CD1c-positive myeloid dendritic cell (primary cell): ENCODE results near the gene UTP14A.
A peak's percentile ranks its signal among the peaks of the same experiment; 100 is the strongest.
"Not testable (repeated sequence)": the region's sequence is repeated elsewhere in the genome, so short reads cannot be mapped to it uniquely, and the experiment has no call there.

Experiments used
- DNase-seq: peaks from one replicate; pipeline ENCODE4 v3.0.0-alpha.2; 2016; ENCODE audit errors: extremely low spot score

UTP14A gene

DNA sequence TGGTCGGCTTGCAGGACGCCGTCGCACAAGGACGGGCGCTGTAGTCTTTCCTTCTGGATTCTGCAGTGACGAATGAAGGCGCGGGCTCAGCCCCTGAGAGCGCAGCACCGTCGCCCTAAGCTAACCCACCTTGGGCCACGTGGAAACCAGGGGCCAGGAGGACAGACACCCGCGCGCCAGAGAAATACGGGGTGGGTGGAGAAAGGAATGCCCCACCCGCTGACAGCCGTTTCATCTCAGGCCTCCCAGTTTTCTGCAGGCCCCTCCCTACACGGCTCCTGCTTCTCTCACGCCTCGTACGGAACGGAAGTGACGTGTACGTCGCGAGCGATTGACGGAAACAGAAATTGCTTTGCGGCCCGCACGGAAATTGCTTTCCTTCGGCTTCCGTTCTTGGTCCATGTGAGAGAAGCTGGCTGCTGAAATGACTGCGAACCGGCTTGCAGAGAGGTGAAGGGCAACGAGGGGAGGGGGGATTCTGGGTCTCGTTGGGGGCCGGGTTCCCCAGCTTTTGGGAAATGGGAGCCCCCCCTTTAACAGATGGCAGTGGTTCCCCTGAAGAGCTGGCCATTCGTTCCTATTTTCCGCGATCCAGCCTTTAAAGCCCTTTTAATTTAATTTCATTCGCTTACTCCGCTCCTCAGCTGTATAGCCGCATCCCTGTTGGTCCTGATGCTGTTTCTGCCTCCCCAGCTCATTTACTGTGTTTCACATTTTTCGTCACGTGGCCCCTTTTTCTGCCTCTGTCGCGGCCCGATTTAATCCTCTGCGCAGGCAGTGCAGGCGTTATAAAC is at the start of gene UTP14A:
TSS of gene UTP14A (plus strand) at position 378 of the 794 bp plus-strand sequence. CDS start at position 425, 47 bp downstream.
- DNase-seq = peak; percentile 92

- DNase-seq = not testable (repeated sequence)
Measured at GRCh38 chrX:129859134-129859533, 46.8 kb upstream of the UTP14A start.

DNA sequence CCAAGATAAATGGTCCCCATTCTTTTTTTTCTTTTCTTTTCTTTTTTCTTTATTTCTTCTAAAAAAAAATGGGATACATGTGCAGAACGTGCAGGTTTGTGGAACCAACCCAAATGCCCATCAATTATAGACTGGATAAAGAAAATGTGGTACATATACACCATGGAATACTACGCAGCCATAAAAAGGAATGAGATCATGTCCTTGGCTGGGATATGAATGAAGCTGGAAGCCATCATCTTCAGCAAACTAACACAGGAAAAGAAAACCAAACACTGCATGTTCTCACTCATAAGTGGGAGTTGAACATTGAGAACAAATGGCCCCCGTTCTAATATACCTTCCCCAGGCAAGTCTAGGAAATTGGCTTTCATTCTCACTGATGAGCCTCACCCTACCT is 39.6 kb upstream of the UTP14A start:
- not testable (repeated sequence) for DNase-seq

DNA sequence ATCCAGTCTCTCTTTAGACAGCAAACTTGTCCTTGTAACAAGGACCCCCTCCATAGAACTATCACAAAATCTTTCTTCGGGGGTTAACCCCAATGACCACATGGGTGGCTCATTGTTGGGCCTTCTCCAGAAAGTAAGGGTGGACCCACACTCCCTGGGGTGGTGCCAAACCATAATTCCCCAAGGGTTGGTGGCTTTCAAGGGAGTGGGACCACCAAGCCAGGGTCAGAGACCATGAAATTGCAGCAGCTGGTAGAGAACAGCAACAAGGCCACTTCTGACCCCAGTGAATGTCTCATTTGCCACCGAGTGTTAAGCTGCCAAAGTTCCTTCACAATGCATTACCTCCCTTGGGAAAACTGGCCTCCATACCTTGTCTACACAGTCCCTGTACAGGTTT is 33.4 kb upstream of the UTP14A start:
- no peak for DNase-seq

DNA sequence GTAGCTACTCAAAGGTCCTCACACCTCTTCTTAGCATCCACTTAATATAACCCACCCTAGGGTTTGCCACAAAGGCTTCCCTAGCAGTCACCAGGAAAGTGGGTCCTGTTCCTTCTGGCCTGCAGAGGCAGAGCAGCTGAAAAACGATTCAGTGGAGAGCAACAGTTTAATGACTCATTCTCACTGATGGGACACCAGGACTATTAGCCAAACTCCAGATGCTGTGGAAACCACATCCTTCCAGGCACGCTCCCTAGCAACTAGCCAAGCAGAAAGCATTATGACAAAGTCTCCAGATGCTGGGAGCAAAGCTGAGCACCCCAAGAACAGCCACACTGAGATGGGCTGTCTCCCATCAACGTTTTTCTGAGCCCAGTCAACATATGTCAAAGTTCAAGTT is 30.3 kb upstream of the UTP14A start:
- no peak for DNase-seq

- DNase-seq = no peak
Measured at GRCh38 chrX:129876771-129877305, 29.1 kb upstream of the UTP14A start.

DNA sequence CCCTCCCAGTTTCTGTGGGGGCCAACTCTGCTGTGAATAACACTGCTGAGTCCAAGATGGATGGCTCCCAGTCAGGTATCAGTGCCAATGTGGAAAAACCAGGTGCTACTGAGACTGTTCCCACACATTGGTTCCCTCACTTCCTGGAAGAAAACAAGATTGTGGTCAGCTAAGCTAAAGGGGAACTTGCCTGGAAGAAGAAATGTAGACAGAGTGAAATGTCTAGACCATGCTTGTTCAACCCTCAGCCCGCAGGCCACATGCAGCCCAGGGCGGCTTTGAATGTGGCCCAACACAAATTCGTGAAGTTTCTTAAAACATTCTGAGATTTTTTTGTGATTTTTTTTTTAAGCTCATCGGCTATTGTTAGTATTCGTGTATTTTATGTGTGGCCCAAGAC is 28.6 kb upstream of the UTP14A start:
- no peak for DNase-seq

- DNase-seq = no peak
Measured at GRCh38 chrX:129900054-129900453, 5.9 kb upstream of the UTP14A start.

GRCh38 chrX:129908636-129909035 is 2.7 kb downstream of the UTP14A start:
- no peak for DNase-seq

DNA sequence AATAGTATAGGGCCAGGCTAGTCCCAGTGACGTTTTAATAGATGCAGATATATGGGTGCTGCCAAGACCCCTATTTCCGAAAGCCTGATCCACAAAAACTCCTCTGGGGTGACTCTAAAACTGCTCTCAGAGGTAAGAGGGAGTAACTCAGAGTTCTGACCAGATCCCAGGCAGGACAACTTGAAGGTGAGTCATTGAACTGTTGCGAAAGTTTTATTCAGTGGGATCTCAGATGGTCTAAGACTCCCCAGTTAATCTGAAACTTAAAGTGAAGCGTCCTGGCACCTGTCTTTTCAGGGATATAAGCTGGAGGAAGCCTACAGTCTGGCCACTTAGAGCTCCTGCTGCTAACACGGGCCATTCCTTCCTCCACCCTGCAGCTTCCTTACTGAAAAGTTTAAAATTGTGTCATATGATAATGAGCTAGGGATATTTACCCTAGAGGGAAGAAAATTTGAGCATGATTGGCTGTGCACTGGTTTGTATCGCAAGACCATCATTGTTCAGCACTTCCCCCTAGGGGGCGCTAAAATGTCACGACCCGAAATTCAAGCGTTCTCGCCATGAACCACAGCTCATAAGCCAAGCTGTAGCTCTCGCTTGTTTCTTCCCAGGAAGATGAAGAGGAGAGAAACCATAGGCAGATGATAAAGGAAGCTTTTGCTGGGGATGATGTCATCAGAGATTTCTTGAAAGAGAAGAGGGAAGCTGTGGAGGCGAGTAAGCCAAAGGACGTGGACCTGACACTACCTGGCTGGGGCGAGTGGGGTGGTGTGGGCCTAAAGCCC is 19.5 kb downstream of the UTP14A start:
- DNase-seq = peak; percentile 85

DNA sequence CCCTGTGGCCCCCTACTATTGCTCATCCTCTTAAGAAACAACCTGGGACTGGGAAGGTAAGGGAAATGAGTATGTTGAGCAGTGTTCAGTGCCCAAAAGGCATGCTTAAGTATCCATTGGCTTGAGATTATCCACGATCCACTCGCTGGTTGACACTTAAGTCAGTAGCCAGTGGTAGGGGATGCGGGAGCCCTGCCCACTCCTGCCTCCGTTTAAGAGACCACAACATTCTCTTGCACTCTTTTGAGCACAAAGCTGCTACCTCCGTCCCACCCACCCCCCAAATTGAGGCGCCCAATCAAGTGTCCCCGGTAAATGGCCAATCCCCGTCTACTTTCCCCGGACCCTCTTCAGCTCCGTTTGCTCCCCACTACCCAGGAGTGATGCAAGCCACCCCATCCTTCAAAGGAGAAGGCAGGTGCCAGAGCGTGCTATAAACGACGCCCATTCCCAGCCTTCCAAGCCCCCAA is 25.0 kb downstream of the UTP14A start:
- DNase-seq = no peak

- peak; percentile 85 for DNase-seq
Measured at GRCh38 chrX:129931411-129932015, 25.5 kb downstream of the UTP14A start.

GRCh38 chrX:129932016-129932820 is 26.3 kb downstream of the UTP14A start:
- DNase-seq = peak; percentile 80

- peak; percentile 26 for DNase-seq
Measured at GRCh38 chrX:129932821-129933321, 26.9 kb downstream of the UTP14A start.

- DNase-seq = no peak
Measured at GRCh38 chrX:129933700-129934099, 27.7 kb downstream of the UTP14A start.

DNA sequence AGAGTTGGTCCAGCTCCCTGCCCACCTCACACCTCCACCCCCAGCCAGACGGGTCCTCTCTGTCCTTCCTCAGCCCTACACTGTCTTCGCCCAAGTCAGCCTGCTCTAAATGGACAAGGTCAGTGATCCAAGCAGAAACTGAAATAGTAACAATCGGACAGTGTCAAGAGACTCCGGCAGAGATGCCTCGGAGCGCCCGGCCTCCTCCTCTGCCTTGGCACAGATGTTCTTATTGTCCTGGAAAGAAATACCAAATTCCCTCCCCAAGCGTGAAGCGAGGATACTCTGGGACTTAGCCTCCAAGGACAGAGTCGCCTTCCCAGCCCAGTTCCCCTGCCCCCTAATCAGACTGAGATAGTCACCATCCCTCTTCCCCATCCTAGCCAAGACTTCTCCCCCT is 28.5 kb downstream of the UTP14A start:
- no peak for DNase-seq

DNA sequence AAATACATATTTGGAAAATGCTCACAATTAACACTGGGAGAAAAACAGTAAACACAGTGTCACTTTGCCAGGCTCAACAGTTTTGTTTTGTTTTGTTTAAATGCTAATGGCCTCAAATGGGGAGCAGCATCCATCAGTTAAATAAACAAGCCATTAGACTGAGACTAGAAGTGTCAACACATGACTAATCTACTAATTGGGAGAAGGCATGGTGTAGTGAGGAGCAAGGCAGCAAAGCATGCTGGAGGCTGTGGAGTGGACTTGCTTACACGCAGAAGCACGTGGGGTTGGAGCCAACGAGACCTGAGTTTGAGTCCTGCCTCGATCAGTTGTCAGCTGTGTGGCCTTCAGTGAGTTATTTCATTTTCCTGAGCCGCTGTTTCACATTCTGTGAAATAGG is 29.0 kb downstream of the UTP14A start:
- DNase-seq = no peak

DNA sequence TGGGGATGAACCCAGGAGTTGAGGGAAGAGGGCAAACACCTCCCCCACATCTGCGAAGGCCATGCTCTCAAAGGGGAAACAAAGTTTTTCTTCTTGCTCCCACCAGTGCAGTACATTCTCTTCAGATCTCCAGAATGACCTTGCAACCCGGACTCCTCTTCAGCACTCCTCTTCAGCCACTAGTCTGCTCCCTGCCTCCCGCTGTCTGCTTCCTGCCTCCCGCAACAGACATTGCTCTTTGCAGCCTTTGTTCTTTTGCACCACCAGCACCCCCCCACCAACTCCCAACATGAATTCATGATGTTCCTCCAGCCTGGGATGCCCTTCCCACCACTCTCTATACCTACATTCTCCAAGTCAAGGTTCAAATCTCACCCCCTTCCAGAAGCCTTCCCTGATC is 32.1 kb downstream of the UTP14A start:
- no peak for DNase-seq

GRCh38 chrX:129939986-129940385 is 34.0 kb downstream of the UTP14A start:
- no peak for DNase-seq

- DNase-seq = no peak
Measured at GRCh38 chrX:129940721-129941120, 34.8 kb downstream of the UTP14A start.

- DNase-seq = no peak
Measured at GRCh38 chrX:129945131-129945530, 39.2 kb downstream of the UTP14A start.
